ENCODE measurements around the gene FANCD2. TPM values are rescaled to one million over a fixed set of nuclear protein-coding genes. Genes with fewer than 3 reads are reported as not detected.
A peak's percentile ranks its signal among the peaks of the same experiment; 100 is the strongest.

FANCD2 gene
- total RNA-seq, result 10 to 100 TPM in 1 of 3 donors, 1 to 10 TPM in 2; 3.8 to 12.9 (median 5.4) TPM
- long read RNA-seq, donor 1, full-length matches to known transcripts, result 1 of 3 reads
- long read RNA-seq, donor 1, partial matches to known transcripts, result 2 of 3 reads
- long read RNA-seq, donor 1, other reads (novel, unspliced or antisense), result 0 of 3 reads
- long read RNA-seq, donor 2, full-length matches to known transcripts, result 1 of 5 reads
- long read RNA-seq, donor 2, partial matches to known transcripts, result 2 of 5 reads
- long read RNA-seq, donor 2, other reads (novel, unspliced or antisense), result 2 of 5 reads

- peaks cover 21% of the 10 kb centered on the region for H3K4me1 ChIP-seq (ENCODE audit: low read depth)
- DNase-seq (peak; percentile 91 to 95 (median 92)), ATAC-seq (peak; percentile 99)
- no peak for TF ChIP-seq CTCF (IDR thresholded peaks at IDR 0.05)
- no peaks in the 10 kb centered on the region for H3K9me3 ChIP-seq
- intact Hi-C loops (cut with DNase I, micrococcal nuclease), result no loop called here
- peak within 1 kb of the TSS; percentile 66 for H3K4me3 ChIP-seq
- H3K36me3 ChIP-seq (ENCODE audit: low read depth), result no peaks in the 10 kb centered on the region
Observed at GRCh38 chr3:10026084-10026890, at the start of gene FANCD2. FANCD2 (plus strand) TSS chr3:10026437; CDS start chr3:10028658, 2,221 bp downstream.

- H3K9me3 ChIP-seq, result no peaks in the 10 kb centered on the region
- TF ChIP-seq CTCF (IDR thresholded peaks at IDR 0.05), result no peak
- H3K4me3 ChIP-seq, result no peak overlapping the region
- peak in 1 of 3 donors; percentile 31 for DNase-seq
- ATAC-seq, result peak; percentile 97
- intact Hi-C loops (cut with DNase I, micrococcal nuclease), result no loop called here
- no peaks in the 10 kb centered on the region for H3K4me1 ChIP-seq (ENCODE audit: low read depth)
- peaks cover 7% of the 10 kb centered on the region for H3K36me3 ChIP-seq (ENCODE audit: low read depth)
Observed at GRCh38 chr3:9976721-9977709, 49.2 kb upstream of the FANCD2 start.

- no peak for TF ChIP-seq CTCF (IDR thresholded peaks at IDR 0.05)
- Histone ChIP-seq H3K4me3 (no peak overlapping the region), H3K36me3 (ENCODE audit: low read depth) (no peaks in the 10 kb centered on the region), H3K4me1 (ENCODE audit: low read depth) (peaks cover 2% of the 10 kb centered on the region), H3K9me3 (no peaks in the 10 kb centered on the region)
- intact Hi-C loops (cut with DNase I, micrococcal nuclease), result no loop called here
- DNase-seq (no peak), ATAC-seq (no peak)
Observed at GRCh38 chr3:9978710-9979305, 47.4 kb upstream of the FANCD2 start.

GRCh38 chr3:9980251-9980650 is 46.0 kb upstream of the FANCD2 start:
- TF ChIP-seq CTCF (IDR thresholded peaks at IDR 0.05), result no peak
- no peak for DNase-seq
- Histone ChIP-seq H3K36me3 (ENCODE audit: low read depth) (no peaks in the 10 kb centered on the region), H3K4me3 (no peak overlapping the region), H3K9me3 (no peaks in the 10 kb centered on the region), H3K4me1 (ENCODE audit: low read depth) (peaks cover 6% of the 10 kb centered on the region)
- intact Hi-C loops (cut with DNase I, micrococcal nuclease), result no loop called here
- ATAC-seq, result no peak

- H3K36me3 ChIP-seq (ENCODE audit: low read depth), result no peaks in the 10 kb centered on the region
- intact Hi-C loops (cut with DNase I, micrococcal nuclease), result no loop called here
- H3K9me3 ChIP-seq, result no peaks in the 10 kb centered on the region
- H3K4me3 ChIP-seq, result peak overlapping the region; percentile 50
- DNase-seq (no peak), ATAC-seq (peak; percentile 38)
- peaks cover 20% of the 10 kb centered on the region for H3K4me1 ChIP-seq (ENCODE audit: low read depth)
- no peak for TF ChIP-seq CTCF (IDR thresholded peaks at IDR 0.05)
Observed at GRCh38 chr3:9986230-9986725, 40.0 kb upstream of the FANCD2 start.

Data from mucosa of descending colon (tissue), 3 donors.